Nasal cavity respiratory epithelium epithelial cell of viscerocranial mucosa (primary cell): ENCODE measurements around the gene ADD2. TPM values are rescaled to one million over a fixed set of nuclear protein-coding genes. Genes with fewer than 3 reads are reported as not detected.

Experiments used
- total RNA-seq: library from RNA; depleted of rRNA; stranded (reverse); fragments of >200 nt; gene quantifications from 2 replicates; pipeline ENCODE4 v1.2.3, GENCODE V29; 2014

Gene ADD2, protein sequence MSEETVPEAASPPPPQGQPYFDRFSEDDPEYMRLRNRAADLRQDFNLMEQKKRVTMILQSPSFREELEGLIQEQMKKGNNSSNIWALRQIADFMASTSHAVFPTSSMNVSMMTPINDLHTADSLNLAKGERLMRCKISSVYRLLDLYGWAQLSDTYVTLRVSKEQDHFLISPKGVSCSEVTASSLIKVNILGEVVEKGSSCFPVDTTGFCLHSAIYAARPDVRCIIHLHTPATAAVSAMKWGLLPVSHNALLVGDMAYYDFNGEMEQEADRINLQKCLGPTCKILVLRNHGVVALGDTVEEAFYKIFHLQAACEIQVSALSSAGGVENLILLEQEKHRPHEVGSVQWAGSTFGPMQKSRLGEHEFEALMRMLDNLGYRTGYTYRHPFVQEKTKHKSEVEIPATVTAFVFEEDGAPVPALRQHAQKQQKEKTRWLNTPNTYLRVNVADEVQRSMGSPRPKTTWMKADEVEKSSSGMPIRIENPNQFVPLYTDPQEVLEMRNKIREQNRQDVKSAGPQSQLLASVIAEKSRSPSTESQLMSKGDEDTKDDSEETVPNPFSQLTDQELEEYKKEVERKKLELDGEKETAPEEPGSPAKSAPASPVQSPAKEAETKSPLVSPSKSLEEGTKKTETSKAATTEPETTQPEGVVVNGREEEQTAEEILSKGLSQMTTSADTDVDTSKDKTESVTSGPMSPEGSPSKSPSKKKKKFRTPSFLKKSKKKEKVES
- under 0.01 TPM in 1 of 2 replicates, not detected in the other for total RNA-seq

DNA sequence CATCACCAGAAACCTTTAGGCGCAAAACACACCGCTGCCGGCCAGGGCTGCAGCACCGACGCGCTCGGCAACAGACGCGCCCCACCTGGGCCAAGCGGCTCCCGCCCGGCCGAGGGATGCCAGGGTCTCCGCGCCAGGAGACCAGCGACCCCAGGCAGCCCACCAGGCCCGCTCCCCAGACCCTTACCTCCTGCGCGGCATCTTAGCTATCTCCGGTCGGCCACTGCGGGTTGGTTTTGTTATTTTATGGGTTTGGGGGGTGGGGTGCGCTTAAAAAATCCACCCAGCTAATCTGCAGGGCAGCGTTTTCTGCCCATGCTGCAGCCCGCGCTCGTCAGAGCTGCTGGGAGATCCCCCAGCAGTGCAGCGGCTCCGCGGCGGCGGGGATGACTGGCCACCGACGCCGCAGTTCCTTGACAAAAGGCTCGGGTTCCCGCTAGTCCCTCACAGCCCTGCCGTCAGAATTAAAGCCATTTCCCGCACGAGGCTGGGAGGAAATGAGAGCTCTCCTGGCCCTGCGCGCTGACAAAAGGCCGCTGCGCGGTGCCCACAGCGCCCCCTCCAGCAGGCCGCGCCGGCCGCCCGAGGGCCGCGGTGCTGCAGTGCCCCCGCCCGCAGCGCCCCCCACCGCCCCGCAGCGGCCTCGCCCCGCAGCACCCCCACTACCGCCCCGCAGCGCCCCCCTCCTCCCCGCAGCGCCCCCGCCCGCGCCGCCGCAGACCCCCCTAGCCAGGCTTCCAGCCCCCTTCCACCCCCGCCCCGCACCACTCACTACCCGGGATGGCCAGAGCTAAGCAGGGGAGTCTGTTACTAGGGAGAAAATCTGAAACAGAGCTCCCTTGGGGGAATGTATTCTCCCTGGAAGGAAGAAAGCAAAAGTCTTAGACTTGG lies at the start of gene ADD2:
ADD2 (minus strand) TSS at position 502 of the 891 bp plus-strand sequence. CDS start 61,792 bp downstream, outside the sequence.

DNA sequence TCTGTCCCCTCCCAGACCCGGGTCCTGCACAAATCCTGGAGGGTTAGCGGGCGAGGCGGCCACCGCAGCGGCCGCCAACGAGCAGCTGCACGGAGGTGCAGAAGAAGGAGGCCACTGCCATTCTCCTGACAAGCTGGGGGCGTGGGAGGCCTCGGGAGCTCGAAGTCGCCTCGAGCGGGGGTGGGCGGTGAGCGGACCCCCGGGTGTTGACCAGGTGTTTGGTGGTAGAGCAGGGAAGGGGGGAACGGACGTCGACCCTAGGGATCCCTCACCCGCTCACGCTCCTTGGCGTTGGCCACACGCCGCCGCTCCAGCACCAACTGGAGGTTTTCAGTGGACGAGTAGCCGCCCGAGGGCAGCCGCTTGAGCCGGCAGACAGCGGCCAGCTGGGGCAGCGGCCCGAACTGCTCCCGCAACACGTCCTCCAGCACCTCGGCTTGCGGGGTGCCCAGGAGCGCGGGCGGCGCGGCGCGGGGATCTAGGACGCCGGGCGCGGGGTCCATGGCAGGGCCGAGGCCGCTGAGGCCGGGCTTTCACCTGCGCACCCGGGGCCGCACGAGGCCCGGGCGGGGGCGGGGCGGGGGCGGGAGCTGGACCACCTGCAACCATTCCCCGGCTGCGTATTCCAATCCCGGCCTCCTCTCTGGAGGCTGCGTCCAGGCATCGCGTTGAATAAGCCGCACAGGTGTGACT lies 22.3 kb upstream of the ADD2 start, which contains the start of gene FIGLA:
FIGLA (minus strand) TSS at position 508 of the 693 bp plus-strand sequence; CDS start at position 503, 5 bp downstream.

Other genes with a start within 250 kb of the ADD2 start
- gene TGFA, start 214.4 kb downstream of the ADD2 start, total RNA-seq, result 144 and 191 TPM in 2 replicates
- gene FIGLA, start 22.4 kb upstream of the ADD2 start, total RNA-seq, result not detected in 2 replicates
- gene CLEC4F, start 52.4 kb upstream of the ADD2 start, total RNA-seq, result not detected in 2 replicates
- gene CD207, start 67.6 kb upstream of the ADD2 start, total RNA-seq, result not detected in 2 replicates
- gene VAX2, start 132.4 kb upstream of the ADD2 start, total RNA-seq, result not detected in 2 replicates
- 0.21 and 0.34 TPM in 2 replicates for gene ATP6V1B1, start 167.7 kb upstream of the ADD2 start, total RNA-seq
- 0.07 TPM in 1 of 2 replicates, not detected in the other for gene ANKRD53, start 210.4 kb upstream of the ADD2 start, total RNA-seq
- gene TEX261, start 226.7 kb upstream of the ADD2 start, total RNA-seq, result 12.3 and 28.5 TPM in 2 replicates